ENCODE data around the gene SEMA3D.

The SEMA3D gene

GRCh38 chr7:85094046-85094725 lies 92.7 kb downstream of the SEMA3D start:
- H2BK120ac ChIP-seq (ENCODE audit: insufficient read depth, low read length, poor library complexity): no peak overlapping the region
- H3K4ac ChIP-seq (ENCODE audit: low read depth, low read length): no peak overlapping the region
- H2BK12ac ChIP-seq (ENCODE audit: low read length): no peak overlapping the region
- no peak overlapping the region for H3K4me3 ChIP-seq (ENCODE audit: low read depth, low read length)
- DNase-seq: no peak
- no peak overlapping the region for H4K12ac ChIP-seq (ENCODE audit: low read depth, low read length)
- H3K79me1 ChIP-seq (ENCODE audit: low read length): no peaks in the 10 kb centered on the region
- no peak overlapping the region for H3K4me2 ChIP-seq (ENCODE audit: low read length)
- H3K79me2 ChIP-seq (ENCODE audit: control insufficient read depth, insufficient read depth, low read length, poor library complexity): no peaks in the 10 kb centered on the region
- H2BK5ac ChIP-seq (ENCODE audit: low read depth, low read length, poor library complexity): no peak overlapping the region
- H4K91ac ChIP-seq (ENCODE audit: low read depth, low read length): no peak overlapping the region
- H3K36me3 ChIP-seq (ENCODE audit: control insufficient read depth in 1 of 2, insufficient read depth in 2 of 2, low read length in 2 of 2): no peaks in the 10 kb centered on the region
- no peak overlapping the region for H3K9ac ChIP-seq (ENCODE audit: low read length)
- no peak overlapping the region for H3K23ac ChIP-seq (ENCODE audit: low read length)
- H3K18ac ChIP-seq (ENCODE audit: low read length): no peak overlapping the region
- H2AK5ac ChIP-seq (ENCODE audit: low read length): no peak overlapping the region
- H3K27me3 ChIP-seq (ENCODE audit: insufficient read depth, low read length): no peaks in the 10 kb centered on the region
- H2AFZ ChIP-seq (ENCODE audit: insufficient read depth, low read length, poor library complexity): no peak overlapping the region
- no peaks in the 10 kb centered on the region for H3K4me1 ChIP-seq (ENCODE audit: control insufficient read depth in 1 of 2, insufficient read depth in 2 of 2, low read length in 2 of 2)
- whole genome bisulfite sequencing (ENCODE audit: extremely low coverage, insufficient coverage, insufficient read length): no CpG with 5 or more reads among the region's 3 CpGs
- H3K27ac ChIP-seq (ENCODE audit: low read depth, low read length): no peak overlapping the region
- H3K9me3 ChIP-seq (ENCODE audit: insufficient read depth, low read depth, low read length): no peaks in the 10 kb centered on the region
- no peak overlapping the region for H4K8ac ChIP-seq (ENCODE audit: low read depth, low read length)
- H3K14ac ChIP-seq (ENCODE audit: low read length): no peak overlapping the region

GRCh38 chr7:85091565-85091928 lies 95.3 kb downstream of the SEMA3D start:
- no peak overlapping the region for H3K18ac ChIP-seq (ENCODE audit: low read length)
- no peak overlapping the region for H3K4me2 ChIP-seq (ENCODE audit: low read length)
- no peak overlapping the region for H4K91ac ChIP-seq (ENCODE audit: low read depth, low read length)
- H4K12ac ChIP-seq (ENCODE audit: low read depth, low read length): no peak overlapping the region
- H3K4ac ChIP-seq (ENCODE audit: low read depth, low read length): no peak overlapping the region
- no peak overlapping the region for H2AFZ ChIP-seq (ENCODE audit: insufficient read depth, low read length, poor library complexity)
- no peak overlapping the region for H2AK5ac ChIP-seq (ENCODE audit: low read length)
- WGBS (ENCODE audit: extremely low coverage, insufficient coverage, insufficient read length): no CpG with 5 or more reads among the region's 4 CpGs
- H2BK120ac ChIP-seq (ENCODE audit: insufficient read depth, low read length, poor library complexity): no peak overlapping the region
- no peaks in the 10 kb centered on the region for H3K79me1 ChIP-seq (ENCODE audit: low read length)
- H3K4me1 ChIP-seq (ENCODE audit: control insufficient read depth in 1 of 2, insufficient read depth in 2 of 2, low read length in 2 of 2): no peaks in the 10 kb centered on the region
- H2BK5ac ChIP-seq (ENCODE audit: low read depth, low read length, poor library complexity): no peak overlapping the region
- no peak overlapping the region for H3K4me3 ChIP-seq (ENCODE audit: low read depth, low read length)
- no peaks in the 10 kb centered on the region for H3K27me3 ChIP-seq (ENCODE audit: insufficient read depth, low read length)
- no peak overlapping the region for H3K23ac ChIP-seq (ENCODE audit: low read length)
- H3K79me2 ChIP-seq (ENCODE audit: control insufficient read depth, insufficient read depth, low read length, poor library complexity): no peaks in the 10 kb centered on the region
- H4K8ac ChIP-seq (ENCODE audit: low read depth, low read length): no peak overlapping the region
- H3K9ac ChIP-seq (ENCODE audit: low read length): no peak overlapping the region
- no peak overlapping the region for H3K27ac ChIP-seq (ENCODE audit: low read depth, low read length)
- no peaks in the 10 kb centered on the region for H3K9me3 ChIP-seq (ENCODE audit: insufficient read depth, low read depth, low read length)
- no peak overlapping the region for H2BK12ac ChIP-seq (ENCODE audit: low read length)
- no peaks in the 10 kb centered on the region for H3K36me3 ChIP-seq (ENCODE audit: control insufficient read depth in 1 of 2, insufficient read depth in 2 of 2, low read length in 2 of 2)
- H3K14ac ChIP-seq (ENCODE audit: low read length): no peak overlapping the region
- DNase-seq: no peak

GRCh38 chr7:85090919-85091564 lies 95.8 kb downstream of the SEMA3D start:
- Histone ChIP-seq H2AK5ac (ENCODE audit: low read length) (no peak overlapping the region), H3K79me2 (ENCODE audit: control insufficient read depth, insufficient read depth, low read length, poor library complexity) (no peaks in the 10 kb centered on the region), H3K27me3 (ENCODE audit: insufficient read depth, low read length) (no peaks in the 10 kb centered on the region), H3K27ac (ENCODE audit: low read depth, low read length) (no peak overlapping the region), H3K36me3 (ENCODE audit: control insufficient read depth in 1 of 2, insufficient read depth in 2 of 2, low read length in 2 of 2) (no peaks in the 10 kb centered on the region), H2BK5ac (ENCODE audit: low read depth, low read length, poor library complexity) (no peak overlapping the region), H3K79me1 (ENCODE audit: low read length) (no peaks in the 10 kb centered on the region), H2BK120ac (ENCODE audit: insufficient read depth, low read length, poor library complexity) (no peak overlapping the region), H3K4me3 (ENCODE audit: low read depth, low read length) (no peak overlapping the region), H4K91ac (ENCODE audit: low read depth, low read length) (no peak overlapping the region), H3K18ac (ENCODE audit: low read length) (no peak overlapping the region), H3K4me1 (ENCODE audit: control insufficient read depth in 1 of 2, insufficient read depth in 2 of 2, low read length in 2 of 2) (no peaks in the 10 kb centered on the region), H4K8ac (ENCODE audit: low read depth, low read length) (no peak overlapping the region), H2BK12ac (ENCODE audit: low read length) (no peak overlapping the region), H3K14ac (ENCODE audit: low read length) (no peak overlapping the region), H3K9ac (ENCODE audit: low read length) (no peak overlapping the region), H3K9me3 (ENCODE audit: insufficient read depth, low read depth, low read length) (no peaks in the 10 kb centered on the region), H4K12ac (ENCODE audit: low read depth, low read length) (no peak overlapping the region), H2AFZ (ENCODE audit: insufficient read depth, low read length, poor library complexity) (no peak overlapping the region), H3K4ac (ENCODE audit: low read depth, low read length) (no peak overlapping the region), H3K23ac (ENCODE audit: low read length) (no peak overlapping the region), H3K4me2 (ENCODE audit: low read length) (no peak overlapping the region)
- no peak for DNase-seq
- no CpG with 5 or more reads among the region's 3 CpGs for WGBS (ENCODE audit: extremely low coverage, insufficient coverage, insufficient read length)

GRCh38 chr7:85090143-85090542 lies 96.7 kb downstream of the SEMA3D start:
- DNase-seq: no peak
- Histone ChIP-seq H4K91ac (ENCODE audit: low read depth, low read length) (no peak overlapping the region), H2AK5ac (ENCODE audit: low read length) (no peak overlapping the region), H3K23ac (ENCODE audit: low read length) (no peak overlapping the region), H2BK5ac (ENCODE audit: low read depth, low read length, poor library complexity) (no peak overlapping the region), H4K8ac (ENCODE audit: low read depth, low read length) (no peak overlapping the region), H3K9ac (ENCODE audit: low read length) (no peak overlapping the region), H3K27ac (ENCODE audit: low read depth, low read length) (no peak overlapping the region), H4K12ac (ENCODE audit: low read depth, low read length) (no peak overlapping the region), H3K4ac (ENCODE audit: low read depth, low read length) (no peak overlapping the region), H3K4me2 (ENCODE audit: low read length) (no peak overlapping the region), H3K79me2 (ENCODE audit: control insufficient read depth, insufficient read depth, low read length, poor library complexity) (no peaks in the 10 kb centered on the region), H3K36me3 (ENCODE audit: control insufficient read depth in 1 of 2, insufficient read depth in 2 of 2, low read length in 2 of 2) (no peaks in the 10 kb centered on the region), H3K27me3 (ENCODE audit: insufficient read depth, low read length) (no peaks in the 10 kb centered on the region), H3K4me1 (ENCODE audit: control insufficient read depth in 1 of 2, insufficient read depth in 2 of 2, low read length in 2 of 2) (no peaks in the 10 kb centered on the region), H2BK12ac (ENCODE audit: low read length) (no peak overlapping the region), H3K9me3 (ENCODE audit: insufficient read depth, low read depth, low read length) (no peaks in the 10 kb centered on the region), H2BK120ac (ENCODE audit: insufficient read depth, low read length, poor library complexity) (no peak overlapping the region), H3K79me1 (ENCODE audit: low read length) (no peaks in the 10 kb centered on the region), H3K18ac (ENCODE audit: low read length) (no peak overlapping the region), H2AFZ (ENCODE audit: insufficient read depth, low read length, poor library complexity) (no peak overlapping the region), H3K14ac (ENCODE audit: low read length) (no peak overlapping the region), H3K4me3 (ENCODE audit: low read depth, low read length) (no peak overlapping the region)
- WGBS (ENCODE audit: extremely low coverage, insufficient coverage, insufficient read length): no CpG with 5 or more reads among the region's 6 CpGs

Measured in trophoblast cell (in vitro differentiated cells and primary cell).